Measurements from ENCODE around the gene PHACTR3.

The PHACTR3 gene

GRCh38 chr20:59565768-59566461 is 38.4 kb upstream of the PHACTR3 start:
- Histone ChIP-seq H3K4me2 (ENCODE audit: low read length) (no peak overlapping the region), H3K4me1 (ENCODE audit: control insufficient read depth, low read length) (no peaks in the 10 kb centered on the region), H3K4me3 (ENCODE audit: low read length) (no peak overlapping the region), H3K27me3 (ENCODE audit: control insufficient read depth, low read length) (0 out of 2 replicates have a peak, but pooled peaks cover 2% of the 10 kb centered on the region), H3K36me3 (ENCODE audit: control insufficient read depth, low read length) (no peaks in the 10 kb centered on the region), H3K9me3 (ENCODE audit: control insufficient read depth, insufficient read depth, low read length) (no peaks in the 10 kb centered on the region), H3F3A (ENCODE audit: control insufficient read depth, insufficient read depth) (no peaks in the 10 kb centered on the region), H3K27ac (ENCODE audit: low read depth, low read length) (no peak overlapping the region), H4K20me1 (ENCODE audit: control insufficient read depth, insufficient read depth, low read depth, low read length) (no peaks in the 10 kb centered on the region), H3K9me2 (replicated peaks; ENCODE audit: control insufficient read depth, low read length) (no peaks in the 10 kb centered on the region), H3K79me2 (ENCODE audit: control insufficient read depth, low read length) (no peaks in the 10 kb centered on the region)
- TF ChIP-seq EZH2phosphoT487 (IDR thresholded peaks at IDR 0.05; ENCODE audit: borderline replicate concordance, low read length) (no peak), CTCF (IDR thresholded peaks at IDR 0.05; ENCODE audit: low read depth, low read length, poor library complexity, severe bottlenecking) (no peak)

- TF ChIP-seq EZH2phosphoT487 (IDR thresholded peaks at IDR 0.05; ENCODE audit: borderline replicate concordance, low read length): no peak
- no peak for TF ChIP-seq CTCF (IDR thresholded peaks at IDR 0.05; ENCODE audit: low read depth, low read length, poor library complexity, severe bottlenecking)
- no peak overlapping the region for H3K4me2 ChIP-seq (ENCODE audit: low read length)
- H3K4me1 ChIP-seq (ENCODE audit: control insufficient read depth, low read length): no peaks in the 10 kb centered on the region
- H4K20me1 ChIP-seq (ENCODE audit: control insufficient read depth, insufficient read depth, low read depth, low read length): no peaks in the 10 kb centered on the region
- no peaks in the 10 kb centered on the region for H3K79me2 ChIP-seq (ENCODE audit: control insufficient read depth, low read length)
- H3K36me3 ChIP-seq (ENCODE audit: control insufficient read depth, low read length): no peaks in the 10 kb centered on the region
- H3K4me3 ChIP-seq (ENCODE audit: low read length): no peak overlapping the region
- H3K9me3 ChIP-seq (ENCODE audit: control insufficient read depth, insufficient read depth, low read length): no peaks in the 10 kb centered on the region
- H3F3A ChIP-seq (ENCODE audit: control insufficient read depth, insufficient read depth): no peaks in the 10 kb centered on the region
- no peak overlapping the region for H3K27ac ChIP-seq (ENCODE audit: low read depth, low read length)
- H3K9me2 ChIP-seq (replicated peaks; ENCODE audit: control insufficient read depth, low read length): no peaks in the 10 kb centered on the region
- no peaks in the 10 kb centered on the region for H3K27me3 ChIP-seq (ENCODE audit: control insufficient read depth, low read length)
These were observed 37.5 kb upstream of the PHACTR3 start for GRCh38 chr20:59566631-59567524.

- Histone ChIP-seq H3K9me3 (ENCODE audit: control insufficient read depth, insufficient read depth, low read length) (no peaks in the 10 kb centered on the region), H3K27ac (ENCODE audit: low read depth, low read length) (no peak overlapping the region), H4K20me1 (ENCODE audit: control insufficient read depth, insufficient read depth, low read depth, low read length) (no peaks in the 10 kb centered on the region), H3K9me2 (replicated peaks; ENCODE audit: control insufficient read depth, low read length) (no peaks in the 10 kb centered on the region), H3K79me2 (ENCODE audit: control insufficient read depth, low read length) (no peaks in the 10 kb centered on the region), H3K27me3 (ENCODE audit: control insufficient read depth, low read length) (no peaks in the 10 kb centered on the region), H3K4me3 (ENCODE audit: low read length) (no peak overlapping the region), H3K4me2 (ENCODE audit: low read length) (no peak overlapping the region), H3F3A (ENCODE audit: control insufficient read depth, insufficient read depth) (no peaks in the 10 kb centered on the region), H3K4me1 (ENCODE audit: control insufficient read depth, low read length) (no peaks in the 10 kb centered on the region), H3K36me3 (ENCODE audit: control insufficient read depth, low read length) (no peaks in the 10 kb centered on the region)
- TF ChIP-seq CTCF (IDR thresholded peaks at IDR 0.05; ENCODE audit: low read depth, low read length, poor library complexity, severe bottlenecking) (no peak), EZH2phosphoT487 (IDR thresholded peaks at IDR 0.05; ENCODE audit: borderline replicate concordance, low read length) (no peak)
These were observed 36.5 kb upstream of the PHACTR3 start for GRCh38 chr20:59567585-59568508.
